ENCODE data around the gene PIP5KL1. TPM values are rescaled to one million over a fixed set of nuclear protein-coding genes. Genes with fewer than 3 reads are reported as not detected.

PIP5KL1 gene
- total RNA-seq, 1 experiment from 2014 or later: 16.8 TPM

GRCh38 chr9:127909839-127910273 is 20.7 kb downstream of the PIP5KL1 start:
- Mint-ChIP-seq H3K27me3 (ENCODE audit: low read depth) (no peaks in the 10 kb centered on the region), H3K27ac (no peak overlapping the region), H3K4me3 (no peak overlapping the region), H3K4me1 (peaks cover 6% of the 10 kb centered on the region), H3K36me3 (peaks cover 6% of the 10 kb centered on the region; the same call in 1 of the 2 replicates), H3K9me3 (no peaks in the 10 kb centered on the region)
- ATAC-seq (no peak), DNase-seq (ENCODE audit: low spot score) (no peak)
- CTCF ChIA-PET: interaction anchor here (1.1 to 1.6 kb wide), 7 partner anchors 11 to 208 kb away, joined by 3 to 8 read pairs (median 4); no protein-coding TSS in a partner anchor
- POLR2A ChIA-PET: no interaction called here
- no peak for TF ChIP-seq HMGA2 (CRISPR knock-in tag; IDR thresholded peaks at IDR 0.05)
- no peak for TF ChIP-seq MLX (CRISPR knock-in tag; IDR thresholded peaks at IDR 0.05)
- no peak for TF ChIP-seq E2F5 (CRISPR knock-in tag; IDR thresholded peaks at IDR 0.05)
- TF ChIP-seq NFE2L1 (CRISPR knock-in tag; IDR thresholded peaks at IDR 0.05): no peak
- TF ChIP-seq TCF7 (CRISPR knock-in tag; IDR thresholded peaks at IDR 0.05; ENCODE audit: low read depth): no peak
- no peak for TF ChIP-seq IRF2 (CRISPR knock-in tag; IDR thresholded peaks at IDR 0.05; ENCODE audit: borderline replicate concordance, low read depth)
- TF ChIP-seq CREB1 (CRISPR knock-in tag; IDR thresholded peaks at IDR 0.05): no peak
- no peak for TF ChIP-seq ZNF396 (CRISPR knock-in tag; IDR thresholded peaks at IDR 0.05; ENCODE audit: borderline replicate concordance)
- TF ChIP-seq JUN (CRISPR knock-in tag; IDR thresholded peaks at IDR 0.05): no peak
- no peak for TF ChIP-seq SMAD4 (CRISPR knock-in tag; IDR thresholded peaks at IDR 0.05)
- no peak for TF ChIP-seq PRRX2 (CRISPR knock-in tag; IDR thresholded peaks at IDR 0.05)
- no peak for TF ChIP-seq MYBL2 (CRISPR knock-in tag; IDR thresholded peaks at IDR 0.05)

GRCh38 chr9:127908660-127908926 is 22.0 kb downstream of the PIP5KL1 start:
- Mint-ChIP-seq H3K4me3 (no peak overlapping the region), H3K27me3 (ENCODE audit: low read depth) (no peaks in the 10 kb centered on the region), H3K36me3 (peaks cover 6% of the 10 kb centered on the region; the same call in 1 of the 2 replicates), H3K4me1 (peaks cover 19% of the 10 kb centered on the region), H3K27ac (no peak overlapping the region), H3K9me3 (no peaks in the 10 kb centered on the region)
- POLR2A ChIA-PET: no interaction called here
- CTCF ChIA-PET: interaction anchor here (0.6 kb wide), 1 partner anchor 174 kb away, joined by 3 read pairs; the partner anchor contains the start of gene TOR2A
- no peak for DNase-seq (ENCODE audit: low spot score)
- no peak for TF ChIP-seq CREB1 (CRISPR knock-in tag; IDR thresholded peaks at IDR 0.05)
- TF ChIP-seq E2F5 (CRISPR knock-in tag; IDR thresholded peaks at IDR 0.05): no peak
- TF ChIP-seq USF2 (CRISPR knock-in tag; IDR thresholded peaks at IDR 0.05): no peak
- no peak for TF ChIP-seq ARID4B (CRISPR knock-in tag; IDR thresholded peaks at IDR 0.05; ENCODE audit: borderline replicate concordance)
- no peak for TF ChIP-seq FOXK1 (CRISPR knock-in tag; IDR thresholded peaks at IDR 0.05)
- no peak for TF ChIP-seq TP53 (CRISPR knock-in tag; IDR thresholded peaks at IDR 0.05)
- no peak for TF ChIP-seq FOXP1 (CRISPR knock-in tag; IDR thresholded peaks at IDR 0.05; ENCODE audit: borderline replicate concordance)
- no peak for ATAC-seq
